ENCODE measurements around the gene ZSCAN21. TPM values are rescaled to one million over a fixed set of nuclear protein-coding genes. Genes with fewer than 3 reads are reported as not detected.

ZSCAN21 gene
- total RNA-seq, 1 donor from 2014 or later: 18.5 TPM

GRCh38 chr7:100064162-100064561, 14.6 kb downstream of the ZSCAN21 start:
- Mint-ChIP-seq H3K36me3 (ENCODE audit: low read depth, unreplicated experiment) (peaks cover 35% of the 10 kb centered on the region), H3K4me3 (ENCODE audit: unreplicated experiment) (peak overlapping the region; percentile 42), H3K27me3 (ENCODE audit: unreplicated experiment) (peaks cover 3% of the 10 kb centered on the region), H3K27ac (ENCODE audit: unreplicated experiment) (no peak overlapping the region), H3K9me3 (ENCODE audit: unreplicated experiment) (no peaks in the 10 kb centered on the region), H3K4me1 (ENCODE audit: unreplicated experiment) (no peaks in the 10 kb centered on the region)
- TF ChIP-seq CTCF (IDR thresholded peaks at IDR 0.05; ENCODE audit: unreplicated experiment): no peak
- no peak for DNase-seq (ENCODE audit: low spot score)

GRCh38 chr7:100065452-100066186, 16.0 kb downstream of the ZSCAN21 start:
- Mint-ChIP-seq H3K36me3 (ENCODE audit: low read depth, unreplicated experiment) (peaks cover 41% of the 10 kb centered on the region), H3K4me3 (ENCODE audit: unreplicated experiment) (no peak overlapping the region), H3K27ac (ENCODE audit: unreplicated experiment) (peak overlapping the region; percentile 52)

GRCh38 chr7:100066953-100067352, 17.4 kb downstream of the ZSCAN21 start:
- Mint-ChIP-seq H3K4me1 (ENCODE audit: unreplicated experiment) (no peaks in the 10 kb centered on the region), H3K9me3 (ENCODE audit: unreplicated experiment) (peaks cover 16% of the 10 kb centered on the region), H3K36me3 (ENCODE audit: low read depth, unreplicated experiment) (peaks cover 46% of the 10 kb centered on the region), H3K27me3 (ENCODE audit: unreplicated experiment) (peaks cover 9% of the 10 kb centered on the region), H3K4me3 (ENCODE audit: unreplicated experiment) (no peak overlapping the region), H3K27ac (ENCODE audit: unreplicated experiment) (no peak overlapping the region)
- TF ChIP-seq CTCF (IDR thresholded peaks at IDR 0.05; ENCODE audit: unreplicated experiment): no peak
- DNase-seq (ENCODE audit: low spot score): no peak

More at GRCh38 chr7:100065452-100066186, 16.0 kb downstream of the ZSCAN21 start:
- DNase-seq (ENCODE audit: low spot score): no peak
- peaks cover 8% of the 10 kb centered on the region for H3K27me3 Mint-ChIP-seq (ENCODE audit: unreplicated experiment)
- H3K4me1 Mint-ChIP-seq (ENCODE audit: unreplicated experiment): no peaks in the 10 kb centered on the region
- no peak for TF ChIP-seq CTCF (IDR thresholded peaks at IDR 0.05; ENCODE audit: unreplicated experiment)
- peaks cover 3% of the 10 kb centered on the region for H3K9me3 Mint-ChIP-seq (ENCODE audit: unreplicated experiment)

- Mint-ChIP-seq H3K4me1 (ENCODE audit: unreplicated experiment) (no peaks in the 10 kb centered on the region), H3K4me3 (ENCODE audit: unreplicated experiment) (peak overlapping the region; percentile 83), H3K27ac (ENCODE audit: unreplicated experiment) (no peak overlapping the region), H3K27me3 (ENCODE audit: unreplicated experiment) (peaks cover 13% of the 10 kb centered on the region), H3K9me3 (ENCODE audit: unreplicated experiment) (peaks cover 23% of the 10 kb centered on the region), H3K36me3 (ENCODE audit: low read depth, unreplicated experiment) (peaks cover 59% of the 10 kb centered on the region)
- no peak for DNase-seq (ENCODE audit: low spot score)
- TF ChIP-seq CTCF (IDR thresholded peaks at IDR 0.05; ENCODE audit: unreplicated experiment): no peak
Observed at GRCh38 chr7:100069991-100070390, 20.4 kb downstream of the ZSCAN21 start.

- peak overlapping the region; percentile 84 for H3K4me3 Mint-ChIP-seq (ENCODE audit: unreplicated experiment)
- DNase-seq (ENCODE audit: low spot score): no peak
Observed at GRCh38 chr7:100071018-100071723, 21.6 kb downstream of the ZSCAN21 start.

More at GRCh38 chr7:100071018-100071723, 21.6 kb downstream of the ZSCAN21 start:
- peaks cover 71% of the 10 kb centered on the region for H3K36me3 Mint-ChIP-seq (ENCODE audit: low read depth, unreplicated experiment)
- peaks cover 18% of the 10 kb centered on the region for H3K27me3 Mint-ChIP-seq (ENCODE audit: unreplicated experiment)
- H3K9me3 Mint-ChIP-seq (ENCODE audit: unreplicated experiment): peaks cover 23% of the 10 kb centered on the region
- H3K4me1 Mint-ChIP-seq (ENCODE audit: unreplicated experiment): no peaks in the 10 kb centered on the region
- no peak overlapping the region for H3K27ac Mint-ChIP-seq (ENCODE audit: unreplicated experiment)
- no peak for TF ChIP-seq CTCF (IDR thresholded peaks at IDR 0.05; ENCODE audit: unreplicated experiment)

All from endothelial cell (in vitro differentiated cells).